ENCODE measurements around the gene TMEM178B.
"Not testable (repeated sequence)": the region's sequence is repeated elsewhere in the genome, so short reads cannot be mapped to it uniquely, and the experiment has no call there.

Gene TMEM178B

GRCh38 chr7:141390339-141390738 lies 316.5 kb downstream of the TMEM178B start:
- POLR2A ChIA-PET (ENCODE audit: low non-redundant PET) = no interaction called here
- CTCF ChIA-PET = no interaction called here
- DNase-seq (ENCODE audit: low spot score) = no peak
- no peak for TF ChIP-seq CTCF (conservative IDR thresholded peaks at IDR 0.05; ENCODE audit: low read depth)
- H3K27ac ChIP-seq = no peak overlapping the region

- POLR2A ChIA-PET (ENCODE audit: low non-redundant PET) = no interaction called here
- TF ChIP-seq CTCF (conservative IDR thresholded peaks at IDR 0.05; ENCODE audit: low read depth) = no peak
- CTCF ChIA-PET = interaction anchor here (0.6 kb wide), 1 partner anchor 391 kb away, joined by 4 read pairs; no protein-coding TSS in a partner anchor
- H3K27ac ChIP-seq = no peak overlapping the region
- DNase-seq (ENCODE audit: low spot score) = no peak
These were observed 319.2 kb downstream of the TMEM178B start for GRCh38 chr7:141393056-141393455.

- ChIA-PET CTCF (no interaction called here), POLR2A (ENCODE audit: low non-redundant PET) (no interaction called here)
- no peak for DNase-seq (ENCODE audit: low spot score)
- no peak overlapping the region for H3K27ac ChIP-seq
- no peak for TF ChIP-seq CTCF (conservative IDR thresholded peaks at IDR 0.05; ENCODE audit: low read depth)
These were observed 323.6 kb downstream of the TMEM178B start for GRCh38 chr7:141397236-141398163.

GRCh38 chr7:141400356-141400755 lies 326.5 kb downstream of the TMEM178B start:
- no peak for TF ChIP-seq CTCF (conservative IDR thresholded peaks at IDR 0.05; ENCODE audit: low read depth)
- no peak for DNase-seq (ENCODE audit: low spot score)
- POLR2A ChIA-PET (ENCODE audit: low non-redundant PET) = no interaction called here
- H3K27ac ChIP-seq = no peak overlapping the region
- CTCF ChIA-PET = interaction anchor here (0.6 kb wide), 1 partner anchor 169 kb away, joined by 3 read pairs; no protein-coding TSS in a partner anchor

GRCh38 chr7:141402277-141402996 lies 328.6 kb downstream of the TMEM178B start:
- ChIA-PET POLR2A (ENCODE audit: low non-redundant PET) (no interaction called here), CTCF (no interaction called here)
- H3K27ac ChIP-seq = no peak overlapping the region
- TF ChIP-seq CTCF (conservative IDR thresholded peaks at IDR 0.05; ENCODE audit: low read depth) = no peak
- no peak for DNase-seq (ENCODE audit: low spot score)

GRCh38 chr7:141403846-141404245 lies 330.0 kb downstream of the TMEM178B start:
- CTCF ChIA-PET; POLR2A ChIA-PET (ENCODE audit: low non-redundant PET); DNase-seq (ENCODE audit: low spot score); H3K27ac ChIP-seq: not testable (repeated sequence)

- ChIA-PET CTCF (no interaction called here), POLR2A (ENCODE audit: low non-redundant PET) (no interaction called here)
- no peak overlapping the region for H3K27ac ChIP-seq
- no peak for TF ChIP-seq CTCF (conservative IDR thresholded peaks at IDR 0.05; ENCODE audit: low read depth)
- no peak for DNase-seq (ENCODE audit: low spot score)
These were observed 332.5 kb downstream of the TMEM178B start for GRCh38 chr7:141406347-141406746.
